Hepatocyte (in vitro differentiated cells): ENCODE measurements around the gene CREBBP.

Experiments used
- CTCF ChIP-seq: fragments of 200-600 bp; sonication (generic); IDR thresholded peaks from 2 replicates; pipeline ENCODE4 v1.5.1; 2016; ENCODE audit warnings: antibody characterized with exemption, mild to moderate bottlenecking; ENCODE audit not compliant: poor library complexity
- EZH2 ChIP-seq: fragments of 200-600 bp; sonication (generic); IDR thresholded peaks from 2 replicates; pipeline ENCODE4 v1.6.1; 2016; ENCODE audit warnings: antibody characterized with exemption, mild to moderate bottlenecking, borderline replicate concordance
- EZH2phosphoT487 ChIP-seq: fragments of 200-600 bp; sonication (generic); IDR thresholded peaks from one replicate; pipeline ENCODE4 v1.6.1; 2018; ENCODE audit warnings: antibody characterized with exemption, mild to moderate bottlenecking, low read depth, moderate library complexity; ENCODE audit not compliant: unreplicated experiment, severe bottlenecking

DNA sequence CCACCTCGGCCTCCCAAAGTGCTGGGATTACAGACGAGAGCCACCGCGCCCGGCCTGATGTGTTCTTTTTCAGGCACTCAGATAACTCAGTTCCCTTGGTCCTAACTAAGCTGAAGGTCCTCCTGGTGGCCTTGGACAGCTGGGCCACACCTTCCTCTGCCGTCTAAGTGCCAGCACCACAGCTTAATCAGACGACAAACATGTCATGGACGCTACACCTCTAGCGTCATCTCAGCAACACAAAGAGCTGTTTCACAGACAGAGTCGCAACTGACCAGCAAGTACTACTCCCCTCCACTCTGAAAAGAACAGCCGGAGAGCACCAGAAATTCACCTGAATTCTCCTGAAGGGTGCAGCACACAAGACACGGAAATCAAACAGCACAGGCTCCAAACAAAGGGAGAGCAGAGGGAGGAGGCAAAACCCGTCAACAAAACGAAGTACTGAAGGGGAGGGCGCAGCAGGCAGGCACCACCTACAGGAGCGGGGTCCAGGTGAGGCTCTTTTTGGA lies 167.6 kb downstream of the CREBBP start:
- TF ChIP-seq CTCF (no peak), EZH2phosphoT487 (no peak), EZH2 (no peak)
